ENCODE data around the gene PRMT9. TPM values are rescaled to one million over a fixed set of nuclear protein-coding genes. Genes with fewer than 3 reads are reported as not detected.

The PRMT9 gene
- total RNA-seq, 2 donors from 2014 or later: 6.5 to 11.8 TPM

DNA sequence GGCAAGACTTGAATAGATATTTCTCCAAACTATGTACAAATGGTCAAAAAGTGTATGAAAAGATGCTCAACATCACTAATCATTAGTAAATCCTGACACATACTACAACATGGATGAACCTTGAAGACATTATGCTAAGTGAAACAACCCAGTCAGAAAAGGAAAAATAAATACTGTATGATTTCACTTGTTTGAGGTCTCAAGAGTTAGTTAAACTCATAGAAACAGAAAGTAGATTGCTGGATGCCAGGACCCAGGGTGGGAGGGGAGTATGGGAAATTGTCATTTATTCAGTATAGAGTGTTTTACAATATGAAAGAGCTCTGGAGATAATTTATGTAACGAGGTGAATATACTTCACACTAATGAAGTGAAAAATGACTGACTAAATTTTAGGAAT lies 32.4 kb downstream of the PRMT9 start:
- ATAC-seq: peak in 1 of 2 donors; percentile 41

DNA sequence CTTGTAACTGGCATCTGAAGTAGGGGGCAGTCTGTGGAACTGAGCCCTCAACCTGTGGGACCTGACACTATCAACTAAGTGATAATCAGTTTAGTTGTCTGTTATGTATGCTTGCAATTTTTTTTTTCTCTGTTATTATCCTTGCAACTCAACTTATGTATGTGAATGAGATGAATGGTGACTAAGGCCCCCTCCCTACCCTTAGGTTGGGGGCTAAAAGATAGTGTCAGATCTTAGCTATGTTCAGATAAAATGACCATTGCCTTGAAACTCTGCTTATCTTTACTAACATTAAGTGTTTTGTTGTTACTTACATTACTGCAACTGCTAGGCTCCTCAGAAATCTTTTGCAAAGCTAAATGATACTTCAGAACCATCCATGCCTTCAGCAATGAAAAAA lies 35.3 kb downstream of the PRMT9 start:
- no peaks in the 10 kb centered on the region for H3K9me3 Mint-ChIP-seq
- H3K4me1 Mint-ChIP-seq (ENCODE audit: low read depth in 2 of 2): peaks cover 19 to 21% of the 10 kb centered on the region in 2 donors
- H3K36me3 Mint-ChIP-seq: no peaks in the 10 kb centered on the region
- no peak for DNase-seq (ENCODE audit: low spot score)
- H3K4me3 Mint-ChIP-seq: no peak overlapping the region
- H3K27ac Mint-ChIP-seq: no peak overlapping the region
- ATAC-seq: no peak
- H3K27me3 Mint-ChIP-seq: no peaks in the 10 kb centered on the region

More for the DNA sequence above, 32.4 kb downstream of the PRMT9 start:
- no peaks in the 10 kb centered on the region for H3K9me3 Mint-ChIP-seq
- no peaks in the 10 kb centered on the region for H3K27me3 Mint-ChIP-seq
- H3K4me1 Mint-ChIP-seq (ENCODE audit: low read depth in 2 of 2): peaks cover 13 to 21% of the 10 kb centered on the region in 2 donors
- H3K4me3 Mint-ChIP-seq: no peak overlapping the region
- H3K36me3 Mint-ChIP-seq: peaks cover 4% of the 10 kb centered on the region
- DNase-seq (ENCODE audit: low spot score): no peak
- no peak overlapping the region for H3K27ac Mint-ChIP-seq

DNA sequence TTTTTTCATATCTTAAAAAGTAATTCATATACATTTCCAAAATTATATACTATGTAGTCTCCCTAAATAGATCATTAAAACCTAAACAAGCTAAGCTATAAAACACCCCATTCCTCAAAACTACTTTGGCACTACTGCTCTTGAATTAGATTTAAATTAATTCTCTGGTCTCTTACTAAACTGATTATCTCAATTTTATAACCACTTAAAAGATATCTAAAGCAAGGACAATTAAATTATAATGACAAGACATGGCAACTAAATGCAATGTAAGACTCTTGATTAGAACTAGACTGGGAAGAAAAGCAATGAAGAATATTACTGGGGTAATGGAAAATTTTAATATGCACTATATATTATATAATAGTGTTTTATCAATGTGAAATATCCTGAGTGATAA lies 38.9 kb downstream of the PRMT9 start:
- Mint-ChIP-seq H3K4me3 (no peak overlapping the region), H3K9me3 (no peaks in the 10 kb centered on the region), H3K27ac (no peak overlapping the region), H3K36me3 (no peaks in the 10 kb centered on the region), H3K4me1 (ENCODE audit: low read depth in 2 of 2) (peaks cover 22 to 25% of the 10 kb centered on the region in 2 donors), H3K27me3 (no peaks in the 10 kb centered on the region)
- DNase-seq (ENCODE audit: low spot score) (no peak), ATAC-seq (no peak)

DNA sequence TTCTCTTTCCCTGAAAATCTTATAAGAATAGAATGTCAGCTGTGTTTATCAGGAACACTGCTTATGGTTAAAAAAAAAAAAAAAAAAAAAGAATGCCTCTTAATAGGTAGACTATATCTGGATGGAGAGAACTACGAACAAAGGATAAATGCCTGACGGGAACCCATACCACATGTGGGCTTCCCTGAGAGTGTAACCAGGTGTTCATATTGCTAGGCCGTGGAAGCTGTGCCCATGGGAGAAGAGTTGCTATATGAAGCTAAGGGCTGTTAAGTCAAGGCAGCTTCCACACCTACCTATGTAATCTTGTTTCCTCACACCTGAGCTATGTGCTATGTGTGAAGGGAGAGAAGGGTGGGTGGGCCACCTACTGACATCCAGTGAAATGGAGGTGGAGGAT lies 39.5 kb downstream of the PRMT9 start:
- no peak for ATAC-seq
- no peak for DNase-seq (ENCODE audit: low spot score)
- no peaks in the 10 kb centered on the region for H3K27me3 Mint-ChIP-seq
- H3K36me3 Mint-ChIP-seq: peaks cover 4% of the 10 kb centered on the region
- H3K4me1 Mint-ChIP-seq (ENCODE audit: low read depth in 2 of 2): peaks cover 21 to 25% of the 10 kb centered on the region in 2 donors
- no peaks in the 10 kb centered on the region for H3K9me3 Mint-ChIP-seq
- H3K27ac Mint-ChIP-seq: no peak overlapping the region
- H3K4me3 Mint-ChIP-seq: no peak overlapping the region

DNA sequence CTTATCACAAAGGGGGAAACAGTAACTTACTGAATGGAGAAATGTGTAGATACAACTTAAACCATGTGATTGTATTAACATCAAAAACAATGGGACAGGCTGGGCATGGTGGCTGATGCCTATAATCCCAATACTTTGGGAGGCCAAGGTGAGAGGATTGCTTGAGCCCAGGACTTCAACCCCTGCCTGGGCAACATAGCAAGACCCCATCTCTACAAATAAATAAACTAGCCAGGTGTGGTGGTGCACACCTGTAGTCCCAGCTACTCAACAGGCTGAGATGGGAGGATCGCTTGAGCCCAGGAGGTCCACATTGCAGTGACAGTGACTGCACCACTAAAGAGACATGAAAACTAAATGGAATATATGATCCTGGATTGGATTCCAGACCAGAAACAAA lies 40.3 kb downstream of the PRMT9 start:
- Mint-ChIP-seq H3K4me1 (ENCODE audit: low read depth in 2 of 2) (peaks cover 21 to 27% of the 10 kb centered on the region in 2 donors), H3K27me3 (no peaks in the 10 kb centered on the region), H3K36me3 (peaks cover 10% of the 10 kb centered on the region), H3K9me3 (no peaks in the 10 kb centered on the region), H3K27ac (no peak overlapping the region), H3K4me3 (no peak overlapping the region)
- no peak for DNase-seq (ENCODE audit: low spot score)
- ATAC-seq: no peak

DNA sequence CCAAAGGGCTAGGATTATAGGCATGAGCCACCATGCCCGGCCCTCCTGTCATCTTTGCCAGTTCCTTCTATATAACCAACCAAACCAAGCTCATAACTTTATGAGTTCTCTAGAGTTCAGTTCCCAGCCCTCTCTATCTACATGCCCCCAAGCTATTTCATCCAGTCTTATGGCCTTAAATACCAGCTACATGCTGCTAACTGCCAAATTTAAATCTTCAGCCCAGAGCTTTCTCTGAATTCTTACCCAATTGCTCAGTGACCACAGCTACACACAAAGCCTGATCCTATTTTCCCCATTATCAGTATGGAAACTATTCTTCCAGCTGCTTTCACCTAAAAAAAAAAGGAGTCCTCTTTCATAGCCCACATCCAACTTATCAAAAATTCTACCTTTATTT lies 43.6 kb downstream of the PRMT9 start:
- Mint-ChIP-seq H3K4me3 (no peak overlapping the region), H3K27ac (no peak overlapping the region), H3K4me1 (ENCODE audit: low read depth in 2 of 2) (peaks cover 11 to 18% of the 10 kb centered on the region in 2 donors), H3K27me3 (no peaks in the 10 kb centered on the region), H3K9me3 (no peaks in the 10 kb centered on the region), H3K36me3 (peaks cover 25% of the 10 kb centered on the region)
- ATAC-seq (no peak), DNase-seq (ENCODE audit: low spot score) (no peak)

DNA sequence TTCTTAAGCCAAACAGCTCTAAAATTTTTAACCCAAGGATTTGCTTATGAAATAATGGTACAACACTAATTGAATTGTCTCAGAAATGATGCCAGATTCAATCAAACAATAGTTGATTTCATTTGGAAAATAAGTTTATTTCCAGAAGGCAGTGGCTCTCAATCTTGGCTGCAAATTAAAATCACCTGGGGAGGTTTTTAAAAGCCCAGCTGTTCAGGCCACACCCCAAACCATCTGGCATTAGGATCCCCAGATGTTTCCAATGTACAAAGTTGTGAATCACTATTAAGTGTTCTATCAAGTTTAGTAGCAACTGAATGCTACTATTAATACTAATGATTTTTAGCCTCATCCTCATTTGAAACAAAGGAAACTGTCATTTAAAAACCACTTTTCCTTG lies 44.6 kb downstream of the PRMT9 start:
- ATAC-seq (no peak), DNase-seq (ENCODE audit: low spot score) (no peak)
- Mint-ChIP-seq H3K27ac (no peak overlapping the region), H3K27me3 (no peaks in the 10 kb centered on the region), H3K9me3 (no peaks in the 10 kb centered on the region), H3K4me1 (ENCODE audit: low read depth in 2 of 2) (peaks cover 11 to 18% of the 10 kb centered on the region in 2 donors), H3K4me3 (no peak overlapping the region), H3K36me3 (peaks cover 25% of the 10 kb centered on the region)

DNA sequence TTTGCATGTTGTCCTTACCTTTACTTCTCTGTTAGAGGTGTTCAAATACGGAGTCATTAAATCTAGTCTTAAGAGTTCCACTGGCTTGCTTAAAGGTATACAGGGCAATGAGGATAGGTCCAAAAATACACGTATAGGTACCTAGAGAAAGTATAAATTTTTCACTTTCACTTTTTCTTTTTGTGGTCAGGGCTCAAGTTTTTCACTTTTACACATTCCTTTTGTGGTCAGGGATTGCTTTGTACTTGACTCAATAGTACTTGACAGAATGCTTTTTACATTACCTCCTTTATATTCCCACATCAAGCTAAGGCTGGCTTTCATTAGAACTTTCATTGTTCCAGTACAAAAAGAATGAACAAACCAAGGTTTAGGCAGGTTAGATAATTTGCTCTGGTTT lies 45.0 kb downstream of the PRMT9 start:
- Mint-ChIP-seq H3K9me3 (no peaks in the 10 kb centered on the region), H3K4me1 (ENCODE audit: low read depth in 2 of 2) (peaks cover 11 to 18% of the 10 kb centered on the region in 2 donors), H3K27me3 (no peaks in the 10 kb centered on the region), H3K27ac (no peak overlapping the region), H3K4me3 (no peak overlapping the region), H3K36me3 (peaks cover 25% of the 10 kb centered on the region)
- no peak for DNase-seq (ENCODE audit: low spot score)
- ATAC-seq: no peak

DNA sequence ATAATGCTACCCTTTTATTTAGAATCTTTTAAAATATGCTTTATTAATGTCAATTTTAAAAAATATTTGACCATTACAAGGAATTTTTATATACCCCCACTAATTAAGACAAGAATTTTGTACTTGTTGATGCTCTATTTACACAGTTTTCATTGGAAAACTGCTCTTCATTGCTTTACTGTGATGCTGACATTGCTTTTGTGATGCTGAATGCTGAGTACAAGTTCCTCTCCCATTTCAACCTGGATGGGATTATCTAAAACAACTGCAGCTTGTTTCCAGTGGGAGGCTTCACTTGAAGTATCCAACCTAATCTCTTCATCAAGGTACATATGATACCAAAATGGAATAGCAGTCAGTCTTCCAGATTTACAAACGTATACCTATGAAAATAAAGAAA lies 45.6 kb downstream of the PRMT9 start:
- ATAC-seq (no peak), DNase-seq (ENCODE audit: low spot score) (no peak)
- no peaks in the 10 kb centered on the region for H3K27me3 Mint-ChIP-seq
- no peak overlapping the region for H3K27ac Mint-ChIP-seq
- H3K9me3 Mint-ChIP-seq: no peaks in the 10 kb centered on the region
- peaks cover 11 to 18% of the 10 kb centered on the region in 2 donors for H3K4me1 Mint-ChIP-seq (ENCODE audit: low read depth in 2 of 2)
- peaks cover 25% of the 10 kb centered on the region for H3K36me3 Mint-ChIP-seq
- no peak overlapping the region for H3K4me3 Mint-ChIP-seq

DNA sequence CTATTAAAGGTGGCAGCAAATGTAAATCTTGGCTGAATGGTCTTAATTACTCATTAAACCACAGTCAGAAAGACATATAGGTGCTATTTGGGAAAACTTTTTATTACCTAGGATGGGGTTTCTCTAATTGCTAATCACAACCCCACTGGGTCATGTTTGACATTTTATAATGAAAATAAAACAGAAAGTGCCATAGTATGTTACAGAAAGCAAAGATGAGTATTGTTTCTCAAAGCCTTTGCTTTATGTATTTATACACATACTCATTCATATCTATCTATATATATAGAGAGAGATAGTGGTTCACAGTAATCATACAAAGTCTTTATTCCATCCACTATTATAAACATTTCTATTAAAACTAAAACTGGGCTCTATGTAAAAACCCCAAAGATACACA lies 48.6 kb downstream of the PRMT9 start:
- Mint-ChIP-seq H3K9me3 (no peaks in the 10 kb centered on the region), H3K27ac (no peak overlapping the region), H3K27me3 (no peaks in the 10 kb centered on the region), H3K36me3 (peaks cover 25% of the 10 kb centered on the region), H3K4me1 (ENCODE audit: low read depth in 2 of 2) (peaks cover 11 to 16% of the 10 kb centered on the region in 2 donors), H3K4me3 (no peak overlapping the region)
- DNase-seq (ENCODE audit: low spot score) (no peak), ATAC-seq (no peak)

DNA sequence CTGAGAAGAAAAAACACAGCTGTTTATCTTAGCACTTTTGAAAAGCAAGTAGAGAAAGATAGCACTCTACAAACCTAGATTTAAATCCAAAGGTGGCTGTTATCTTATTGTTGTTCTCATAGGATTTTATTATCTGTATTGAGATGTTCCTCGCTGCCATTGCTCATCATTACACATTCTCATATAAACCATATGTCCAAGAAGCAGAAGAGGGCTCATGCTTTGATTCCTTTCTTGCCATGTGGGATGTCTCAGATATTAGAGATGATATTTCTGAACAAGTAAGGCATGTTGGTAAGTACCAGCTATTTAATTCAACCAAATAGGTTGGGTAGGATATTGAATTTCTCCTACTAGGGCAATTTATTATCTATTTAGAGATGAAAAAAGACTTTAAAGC lies 50.3 kb downstream of the PRMT9 start:
- DNase-seq (ENCODE audit: low spot score) (no peak), ATAC-seq (no peak)
- H3K36me3 Mint-ChIP-seq: peaks cover 15% of the 10 kb centered on the region
- no peak overlapping the region for H3K27ac Mint-ChIP-seq
- H3K27me3 Mint-ChIP-seq: no peaks in the 10 kb centered on the region
- no peak overlapping the region for H3K4me3 Mint-ChIP-seq
- no peaks in the 10 kb centered on the region for H3K4me1 Mint-ChIP-seq (ENCODE audit: low read depth in 2 of 2)
- H3K9me3 Mint-ChIP-seq: no peaks in the 10 kb centered on the region

DNA sequence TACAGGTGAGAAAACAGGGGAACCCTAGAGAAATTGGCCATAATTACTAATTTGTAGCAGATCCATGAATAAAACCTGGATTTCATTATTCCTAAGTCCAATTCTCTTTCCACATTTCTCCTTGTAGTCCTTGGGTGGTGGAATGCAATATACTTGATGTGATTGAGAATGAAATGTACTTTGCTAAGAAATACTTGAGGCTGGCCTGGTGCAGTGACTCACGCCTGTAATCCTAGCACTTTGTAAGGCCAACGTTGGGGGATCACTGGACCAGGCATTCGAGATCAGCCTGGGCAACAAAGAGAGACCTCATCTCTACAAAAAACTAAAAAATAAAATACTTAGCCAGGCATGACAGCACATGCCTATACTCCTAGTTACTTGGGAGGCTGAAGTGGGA lies 50.9 kb downstream of the PRMT9 start:
- H3K9me3 Mint-ChIP-seq: no peaks in the 10 kb centered on the region
- no peaks in the 10 kb centered on the region for H3K27me3 Mint-ChIP-seq
- H3K36me3 Mint-ChIP-seq: peaks cover 15% of the 10 kb centered on the region
- no peak overlapping the region for H3K4me3 Mint-ChIP-seq
- no peak for ATAC-seq
- H3K4me1 Mint-ChIP-seq (ENCODE audit: low read depth in 2 of 2): no peaks in the 10 kb centered on the region
- no peak for DNase-seq (ENCODE audit: low spot score)
- H3K27ac Mint-ChIP-seq: no peak overlapping the region

DNA sequence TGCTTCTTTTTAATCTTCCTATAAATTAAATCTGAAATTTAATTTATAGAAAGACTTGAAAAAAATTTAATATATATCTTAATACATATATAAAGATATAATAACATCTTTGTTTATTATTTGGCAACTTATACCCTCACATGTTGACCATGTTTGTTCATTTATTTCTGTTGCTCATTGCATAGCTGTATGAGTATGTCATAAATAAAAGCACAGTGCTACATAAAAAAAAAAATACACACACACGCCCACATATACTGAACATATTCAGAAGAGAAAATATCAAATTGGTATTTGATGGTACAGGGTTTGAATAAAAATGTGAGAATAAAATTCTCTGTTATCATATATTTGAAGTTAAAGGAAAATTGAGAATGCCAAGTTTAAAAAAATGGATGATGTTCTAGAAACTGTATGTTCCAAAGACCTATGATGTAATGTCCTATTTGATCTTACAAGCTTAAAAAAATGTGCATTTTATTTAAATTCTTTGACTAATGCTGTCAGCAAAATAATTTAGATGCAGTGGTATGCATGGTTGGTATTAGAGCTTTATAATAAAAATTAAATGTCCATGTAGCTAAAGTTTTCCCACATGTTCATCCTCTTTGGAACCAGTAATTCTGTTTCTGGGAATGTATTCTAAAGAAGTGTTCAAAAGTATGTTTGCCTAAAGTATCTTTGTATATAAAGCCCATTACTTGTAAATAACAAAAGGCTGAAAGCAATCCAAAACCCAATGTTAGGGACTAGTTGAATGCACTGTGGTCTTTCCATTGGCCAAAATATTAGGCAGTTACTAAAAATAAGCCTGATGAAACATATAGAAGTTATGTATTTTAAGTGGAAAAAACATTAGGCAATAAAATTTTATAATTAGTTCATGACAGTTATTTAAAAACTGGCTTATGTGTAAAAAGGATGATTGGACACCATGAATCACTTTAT lies 53.9 kb downstream of the PRMT9 start:
- H3K27me3 Mint-ChIP-seq: no peaks in the 10 kb centered on the region
- ATAC-seq (no peak), DNase-seq (ENCODE audit: low spot score) (no peak)
- peaks cover 14% of the 10 kb centered on the region for H3K36me3 Mint-ChIP-seq
- no peaks in the 10 kb centered on the region for H3K4me1 Mint-ChIP-seq (ENCODE audit: low read depth in 2 of 2)
- H3K9me3 Mint-ChIP-seq: no peaks in the 10 kb centered on the region
- no peak overlapping the region for H3K27ac Mint-ChIP-seq
- no peak overlapping the region for H3K4me3 Mint-ChIP-seq

DNA sequence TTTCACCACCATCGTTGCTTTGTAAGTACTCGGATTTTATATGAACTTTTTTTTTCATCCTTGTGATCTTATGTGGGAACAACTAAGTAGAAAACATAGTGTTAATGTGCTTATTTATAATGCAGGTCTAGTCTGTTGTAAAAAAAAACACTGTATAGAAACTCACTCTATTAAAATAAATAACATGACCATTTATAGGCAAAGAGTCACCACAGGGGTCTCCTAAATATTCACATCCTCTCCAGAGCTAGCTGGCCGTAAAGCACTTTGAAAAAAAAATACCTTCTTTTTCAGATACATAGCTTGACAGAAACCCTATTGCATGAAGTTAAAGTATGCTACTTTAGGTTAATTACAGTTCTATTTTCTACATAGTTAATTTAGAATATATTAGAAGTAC lies 55.5 kb downstream of the PRMT9 start:
- no peaks in the 10 kb centered on the region for H3K4me1 Mint-ChIP-seq (ENCODE audit: low read depth in 2 of 2)
- ATAC-seq (no peak), DNase-seq (ENCODE audit: low spot score) (no peak)
- H3K4me3 Mint-ChIP-seq: no peak overlapping the region
- no peaks in the 10 kb centered on the region for H3K27me3 Mint-ChIP-seq
- no peaks in the 10 kb centered on the region for H3K9me3 Mint-ChIP-seq
- H3K36me3 Mint-ChIP-seq: peaks cover 14% of the 10 kb centered on the region
- H3K27ac Mint-ChIP-seq: no peak overlapping the region
